Type B pancreatic cell (in vitro differentiated cells): Measurements from ENCODE around the gene CD83. TPM values are rescaled to one million over a fixed set of nuclear protein-coding genes. Genes with fewer than 3 reads are reported as not detected.
"Not testable (repeated sequence)": the region's sequence is repeated elsewhere in the genome, so short reads cannot be mapped to it uniquely, and the experiment has no call there.

Experiments used
- DNase-seq: peaks from one replicate; pipeline ENCODE4 v3.0.0; 2021; ENCODE audit warnings: mixed read lengths; ENCODE audit not compliant: unreplicated experiment; ENCODE audit errors: extremely low spot score
- H3K27ac Mint-ChIP-seq: 2 replicates; pipeline ENCODE4 v1.8.0; 2021; ENCODE audit warnings: mild to moderate bottlenecking, mixed read lengths
- H3K27me3 Mint-ChIP-seq: 2 replicates; pipeline ENCODE4 v1.8.0; 2021; ENCODE audit warnings: mixed read lengths
- H3K36me3 Mint-ChIP-seq: 2 replicates; pipeline ENCODE4 v1.8.0; 2021; ENCODE audit warnings: mixed read lengths
- H3K4me1 Mint-ChIP-seq: one replicate; pipeline ENCODE4 v1.8.0; 2021; ENCODE audit warnings: mixed read lengths; ENCODE audit not compliant: unreplicated experiment
- H3K4me3 Mint-ChIP-seq: 2 replicates; pipeline ENCODE4 v1.8.0; 2021; ENCODE audit warnings: mild to moderate bottlenecking, mixed read lengths
- H3K9me3 Mint-ChIP-seq: 2 replicates; pipeline ENCODE4 v1.8.0; 2021; ENCODE audit warnings: mixed read lengths
- total RNA-seq: library from RNA; stranded (reverse); gene quantifications from 2 replicates; pipeline ENCODE4 v1.2.1, GENCODE V29; 2021; ENCODE audit warnings: low replicate concordance
- TF ChIP-seq, protein P1 (sequence below): fragments of 200-600 bp; sonication (generic); conservative IDR thresholded peaks from 2 replicates; pipeline ENCODE4 v1.5.0; 2021; ENCODE audit warnings: antibody characterized with exemption, mild to moderate bottlenecking

The CD83 gene
- total RNA-seq, 1 donor from 2014 or later = 7.7 TPM

GRCh38 chr6:14149053-14149738, 31.6 kb downstream of the CD83 start:
- Mint-ChIP-seq H3K9me3 (peaks cover 5% of the 10 kb centered on the region), H3K36me3 (no peaks in the 10 kb centered on the region), H3K4me3 (no peak overlapping the region), H3K4me1 (peaks cover 11% of the 10 kb centered on the region), H3K27me3 (peaks cover 59% of the 10 kb centered on the region), H3K27ac (no peak overlapping the region)
- DNase-seq = no peak
- TF ChIP-seq, protein P1, sequence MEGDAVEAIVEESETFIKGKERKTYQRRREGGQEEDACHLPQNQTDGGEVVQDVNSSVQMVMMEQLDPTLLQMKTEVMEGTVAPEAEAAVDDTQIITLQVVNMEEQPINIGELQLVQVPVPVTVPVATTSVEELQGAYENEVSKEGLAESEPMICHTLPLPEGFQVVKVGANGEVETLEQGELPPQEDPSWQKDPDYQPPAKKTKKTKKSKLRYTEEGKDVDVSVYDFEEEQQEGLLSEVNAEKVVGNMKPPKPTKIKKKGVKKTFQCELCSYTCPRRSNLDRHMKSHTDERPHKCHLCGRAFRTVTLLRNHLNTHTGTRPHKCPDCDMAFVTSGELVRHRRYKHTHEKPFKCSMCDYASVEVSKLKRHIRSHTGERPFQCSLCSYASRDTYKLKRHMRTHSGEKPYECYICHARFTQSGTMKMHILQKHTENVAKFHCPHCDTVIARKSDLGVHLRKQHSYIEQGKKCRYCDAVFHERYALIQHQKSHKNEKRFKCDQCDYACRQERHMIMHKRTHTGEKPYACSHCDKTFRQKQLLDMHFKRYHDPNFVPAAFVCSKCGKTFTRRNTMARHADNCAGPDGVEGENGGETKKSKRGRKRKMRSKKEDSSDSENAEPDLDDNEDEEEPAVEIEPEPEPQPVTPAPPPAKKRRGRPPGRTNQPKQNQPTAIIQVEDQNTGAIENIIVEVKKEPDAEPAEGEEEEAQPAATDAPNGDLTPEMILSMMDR = no peak

DNA sequence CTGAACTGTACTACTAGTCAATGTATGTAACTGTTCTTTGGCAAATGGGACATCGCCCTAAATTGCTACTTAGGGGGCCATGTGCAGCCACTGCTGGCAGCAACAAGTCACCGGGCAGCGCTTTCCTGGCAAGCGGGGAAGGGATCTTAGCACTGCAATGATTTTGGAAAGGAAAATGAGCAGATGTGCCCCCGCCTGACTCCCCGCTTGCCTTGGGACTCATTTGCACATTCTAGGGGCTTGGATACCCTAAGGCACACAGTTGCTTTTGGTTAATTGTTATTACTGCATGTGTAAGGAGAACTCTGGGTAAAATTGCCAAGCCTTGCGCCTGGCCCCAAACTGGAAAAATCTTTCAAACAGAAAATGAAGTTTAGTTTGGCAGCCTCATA, 32.2 kb downstream of the CD83 start:
- TF ChIP-seq, protein P1 = no peak
- DNase-seq = no peak
- Mint-ChIP-seq H3K4me3 (no peak overlapping the region), H3K27me3 (peaks cover 62% of the 10 kb centered on the region), H3K27ac (no peak overlapping the region), H3K36me3 (no peaks in the 10 kb centered on the region), H3K4me1 (peaks cover 11% of the 10 kb centered on the region), H3K9me3 (peaks cover 5% of the 10 kb centered on the region)

DNA sequence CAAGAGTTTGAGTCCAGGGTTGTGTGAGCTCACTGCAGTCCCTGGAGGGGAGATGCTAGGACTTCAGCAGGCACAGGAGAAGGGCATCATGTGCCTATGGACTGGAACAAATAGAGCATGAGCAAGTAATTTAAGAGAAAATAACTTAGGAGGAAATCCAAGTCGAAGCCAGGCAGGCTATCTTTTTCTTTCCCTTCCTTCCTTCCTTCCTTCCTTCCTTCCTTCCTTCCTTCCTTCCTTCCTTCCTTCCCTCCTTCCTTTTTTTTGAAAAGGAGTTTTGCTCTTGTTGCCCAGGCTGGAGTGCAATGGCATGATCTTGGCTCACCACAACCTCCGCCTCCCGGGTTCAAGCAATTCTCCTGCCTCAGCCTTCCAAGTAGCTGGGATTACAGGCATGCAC, 33.7 kb downstream of the CD83 start:
- not testable (repeated sequence) for H3K36me3 Mint-ChIP-seq, H3K9me3 Mint-ChIP-seq, DNase-seq, H3K27ac Mint-ChIP-seq, H3K4me1 Mint-ChIP-seq
- Mint-ChIP-seq H3K4me3 (peak overlapping the region; percentile 23), H3K27me3 (peaks cover 74% of the 10 kb centered on the region)

DNA sequence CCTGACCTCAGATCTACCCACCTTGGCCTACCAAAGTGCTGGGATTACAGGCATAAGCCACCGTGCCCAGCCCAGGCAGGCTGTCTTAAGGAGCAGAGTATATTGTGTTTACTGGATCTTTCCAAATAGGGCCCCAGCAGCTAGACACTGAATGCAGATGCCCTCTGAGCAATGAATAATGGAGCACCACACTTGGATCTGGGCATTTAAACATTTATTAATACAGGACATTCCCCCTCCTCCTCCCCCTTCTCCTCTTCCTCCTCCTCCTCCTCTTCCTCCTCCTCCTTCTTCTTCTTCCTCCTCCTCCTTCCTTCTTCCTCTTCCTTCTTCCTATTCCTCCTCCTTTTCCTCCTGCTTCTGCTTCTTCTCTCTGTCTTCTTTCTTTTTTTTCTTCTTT, 34.2 kb downstream of the CD83 start:
- no peak overlapping the region for H3K27ac Mint-ChIP-seq
- H3K27me3 Mint-ChIP-seq = peaks cover 72% of the 10 kb centered on the region

DNA sequence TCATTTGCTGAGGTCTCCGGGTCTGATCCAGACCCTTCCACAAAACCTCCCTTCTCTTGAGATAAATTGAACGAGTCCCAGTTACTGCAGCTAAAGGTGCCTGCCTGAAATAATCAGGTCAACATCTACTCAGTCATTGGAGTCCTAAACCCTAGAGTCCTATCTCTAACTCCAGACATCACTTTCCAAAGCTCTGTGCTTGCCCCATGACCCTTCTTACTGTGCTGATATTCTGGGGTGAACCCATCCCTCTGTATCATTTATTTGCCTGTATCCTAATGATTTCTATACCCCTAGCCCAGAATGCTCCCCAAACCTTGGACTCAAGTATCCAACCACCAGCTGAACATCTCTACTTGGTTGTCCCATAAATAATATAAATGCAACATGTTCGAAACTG, 35.7 kb downstream of the CD83 start:
- Mint-ChIP-seq H3K4me3 (no peak overlapping the region), H3K9me3 (peaks cover 7% of the 10 kb centered on the region), H3K36me3 (no peaks in the 10 kb centered on the region), H3K27ac (no peak overlapping the region), H3K4me1 (no peaks in the 10 kb centered on the region), H3K27me3 (peaks cover 67% of the 10 kb centered on the region)
- TF ChIP-seq, protein P1 = no peak
- no peak for DNase-seq

More for the DNA sequence above, 34.2 kb downstream of the CD83 start:
- no peak for DNase-seq
- peaks cover 5% of the 10 kb centered on the region for H3K9me3 Mint-ChIP-seq
- peaks cover 2% of the 10 kb centered on the region for H3K4me1 Mint-ChIP-seq
- TF ChIP-seq, protein P1 = no peak
- no peak overlapping the region for H3K4me3 Mint-ChIP-seq
- H3K36me3 Mint-ChIP-seq = no peaks in the 10 kb centered on the region

DNA sequence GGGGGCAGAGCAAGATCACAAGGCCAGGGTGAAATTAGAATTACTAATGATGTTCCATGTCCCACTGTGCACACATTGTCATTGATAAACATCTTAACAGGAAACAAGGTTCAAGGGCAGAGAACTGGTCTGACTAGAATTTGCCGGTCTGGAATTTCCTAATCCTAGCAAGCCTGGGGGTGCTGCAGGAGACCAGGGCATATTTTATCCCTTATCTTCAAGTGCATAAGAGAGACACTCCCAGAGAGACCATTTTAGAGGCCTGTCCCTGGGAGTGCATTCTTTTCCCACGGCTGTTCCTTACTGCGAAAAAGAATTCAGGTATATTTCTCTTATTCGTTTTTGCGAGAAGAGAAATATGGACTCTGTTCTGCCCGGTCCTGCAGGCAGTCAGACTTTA, 41.5 kb downstream of the CD83 start:
- Mint-ChIP-seq H3K27me3 (peaks cover 52% of the 10 kb centered on the region), H3K4me1 (peaks cover 4% of the 10 kb centered on the region), H3K9me3 (peaks cover 23% of the 10 kb centered on the region), H3K27ac (no peak overlapping the region), H3K36me3 (peaks cover 5% of the 10 kb centered on the region), H3K4me3 (no peak overlapping the region)
- no peak for DNase-seq
- TF ChIP-seq, protein P1 = no peak
